ENCODE measurements around the gene UGT1A6. TPM values are rescaled to one million over a fixed set of nuclear protein-coding genes. Genes with fewer than 3 reads are reported as not detected.

Gene UGT1A6
- total RNA-seq, 1 experiment from 2014 or later = not detected

GRCh38 chr2:233688341-233688740, 4.3 kb upstream of the UGT1A6 start:
- intact Hi-C loops (cut with micrococcal nuclease; ENCODE audit: unreplicated experiment) = no loop called here
- Histone ChIP-seq H3K4me3 (ENCODE audit: low read depth, low read length, poor library complexity, severe bottlenecking) (no peak overlapping the region), H3K4me1 (ENCODE audit: insufficient read depth, low read length, poor library complexity, severe bottlenecking) (no peaks in the 10 kb centered on the region), H3K27me3 (replicated peaks; ENCODE audit: insufficient read depth, low read depth, low read length, poor library complexity) (no peaks in the 10 kb centered on the region), H3K36me3 (ENCODE audit: insufficient read depth, low read length, poor library complexity, severe bottlenecking) (no peaks in the 10 kb centered on the region), H3K27ac (ENCODE audit: low read depth, low read length, poor library complexity, severe bottlenecking) (no peak overlapping the region), H3K9me3 (ENCODE audit: low read depth, low read length, poor library complexity, severe bottlenecking) (no peaks in the 10 kb centered on the region)
- POLR2A ChIA-PET (ENCODE audit: low non-redundant PET) = no interaction called here
- BruUV-seq (replicated peaks) = no TSS peak
- TF ChIP-seq CTCF (conservative IDR thresholded peaks at IDR 0.05; ENCODE audit: low read depth, low read length) (no peak), EZH2 (IDR thresholded peaks at IDR 0.05; ENCODE audit: borderline replicate concordance, low read depth, low read length, poor library complexity, severe bottlenecking) (no peak)
- DNase-seq (ENCODE audit: low spot score) = no peak
- CTCF ChIA-PET = interaction anchor here (0.6 kb wide), 1 partner anchor 486 kb away, joined by 3 read pairs; no protein-coding TSS in a partner anchor

GRCh38 chr2:233689031-233689430, 3.7 kb upstream of the UGT1A6 start:
- TF ChIP-seq CTCF (conservative IDR thresholded peaks at IDR 0.05; ENCODE audit: low read depth, low read length) = no peak
- no peak for TF ChIP-seq EZH2 (IDR thresholded peaks at IDR 0.05; ENCODE audit: borderline replicate concordance, low read depth, low read length, poor library complexity, severe bottlenecking)
- ChIA-PET CTCF (no interaction called here), POLR2A (ENCODE audit: low non-redundant PET) (no interaction called here)
- Histone ChIP-seq H3K27me3 (replicated peaks; ENCODE audit: insufficient read depth, low read depth, low read length, poor library complexity) (no peaks in the 10 kb centered on the region), H3K9me3 (ENCODE audit: low read depth, low read length, poor library complexity, severe bottlenecking) (no peaks in the 10 kb centered on the region), H3K36me3 (ENCODE audit: insufficient read depth, low read length, poor library complexity, severe bottlenecking) (no peaks in the 10 kb centered on the region), H3K4me1 (ENCODE audit: insufficient read depth, low read length, poor library complexity, severe bottlenecking) (no peaks in the 10 kb centered on the region), H3K27ac (ENCODE audit: low read depth, low read length, poor library complexity, severe bottlenecking) (no peak overlapping the region), H3K4me3 (ENCODE audit: low read depth, low read length, poor library complexity, severe bottlenecking) (no peak overlapping the region)
- no peak for DNase-seq (ENCODE audit: low spot score)
- no TSS peak for BruUV-seq (replicated peaks)
- intact Hi-C loops (cut with micrococcal nuclease; ENCODE audit: unreplicated experiment) = no loop called here

- no peaks in the 10 kb centered on the region for H3K27me3 ChIP-seq (replicated peaks; ENCODE audit: insufficient read depth, low read depth, low read length, poor library complexity)
- DNase-seq (ENCODE audit: low spot score) = no peak
- no peaks in the 10 kb centered on the region for H3K4me1 ChIP-seq (ENCODE audit: insufficient read depth, low read length, poor library complexity, severe bottlenecking)
- H3K36me3 ChIP-seq (ENCODE audit: insufficient read depth, low read length, poor library complexity, severe bottlenecking) = no peaks in the 10 kb centered on the region
- intact Hi-C loops (cut with micrococcal nuclease; ENCODE audit: unreplicated experiment) = no loop called here
- ChIA-PET POLR2A (ENCODE audit: low non-redundant PET) (no interaction called here), CTCF (no interaction called here)
- no TSS peak for BruUV-seq (replicated peaks)
- TF ChIP-seq CTCF (conservative IDR thresholded peaks at IDR 0.05; ENCODE audit: low read depth, low read length) = no peak
- TF ChIP-seq EZH2 (IDR thresholded peaks at IDR 0.05; ENCODE audit: borderline replicate concordance, low read depth, low read length, poor library complexity, severe bottlenecking) = no peak
- no peak overlapping the region for H3K27ac ChIP-seq (ENCODE audit: low read depth, low read length, poor library complexity, severe bottlenecking)
- H3K9me3 ChIP-seq (ENCODE audit: low read depth, low read length, poor library complexity, severe bottlenecking) = no peaks in the 10 kb centered on the region
- H3K4me3 ChIP-seq (ENCODE audit: low read depth, low read length, poor library complexity, severe bottlenecking) = no peak overlapping the region
These were observed 3.2 kb upstream of the UGT1A6 start for GRCh38 chr2:233689501-233689900.

Data from A673 (cell line).